ENCODE measurements around the gene SETDB1.

Gene SETDB1

DNA sequence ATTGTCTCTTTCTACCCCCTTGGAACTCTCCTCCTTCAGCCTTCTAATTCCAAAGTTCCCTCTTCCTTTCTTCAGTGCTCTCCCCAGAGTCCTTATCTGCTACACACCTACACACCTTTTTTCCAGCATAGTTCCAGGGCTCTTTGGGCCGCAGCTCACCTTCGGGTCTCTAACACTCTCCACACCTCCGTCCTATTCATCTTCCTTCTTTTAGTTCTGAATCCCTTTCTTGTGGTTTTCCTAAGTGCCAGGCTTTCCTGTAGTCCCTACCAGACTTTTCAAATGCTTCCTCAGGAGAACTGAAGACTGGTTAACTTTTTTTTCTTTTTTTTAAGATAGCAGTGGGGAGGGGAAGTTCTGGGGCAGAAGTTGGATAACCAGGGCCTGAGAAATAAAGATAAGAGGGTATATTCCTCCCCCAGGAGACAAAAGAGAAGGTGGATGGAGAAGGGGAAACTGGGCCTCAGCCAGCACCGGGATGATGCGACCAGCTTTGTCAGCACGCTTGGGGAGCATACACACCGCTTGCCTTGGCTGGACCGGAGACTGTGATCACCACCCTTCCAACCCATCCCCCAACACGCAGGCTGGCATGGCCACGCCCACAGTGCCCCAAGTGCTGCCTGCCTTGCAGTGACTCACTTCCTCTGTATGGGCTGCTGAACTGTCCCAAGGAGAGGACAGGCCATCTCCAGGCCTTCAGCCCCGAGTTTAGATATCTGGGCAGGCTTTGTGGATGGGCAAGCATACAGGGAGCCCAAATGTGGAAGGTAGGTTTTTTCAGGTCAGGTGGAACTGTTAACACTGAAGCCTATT, 50.9 kb downstream of the SETDB1 start:
- no peak overlapping the region for H3K4me3 ChIP-seq (ENCODE audit: control insufficient read depth, low read depth, low read length)
- TF ChIP-seq, protein P1, sequence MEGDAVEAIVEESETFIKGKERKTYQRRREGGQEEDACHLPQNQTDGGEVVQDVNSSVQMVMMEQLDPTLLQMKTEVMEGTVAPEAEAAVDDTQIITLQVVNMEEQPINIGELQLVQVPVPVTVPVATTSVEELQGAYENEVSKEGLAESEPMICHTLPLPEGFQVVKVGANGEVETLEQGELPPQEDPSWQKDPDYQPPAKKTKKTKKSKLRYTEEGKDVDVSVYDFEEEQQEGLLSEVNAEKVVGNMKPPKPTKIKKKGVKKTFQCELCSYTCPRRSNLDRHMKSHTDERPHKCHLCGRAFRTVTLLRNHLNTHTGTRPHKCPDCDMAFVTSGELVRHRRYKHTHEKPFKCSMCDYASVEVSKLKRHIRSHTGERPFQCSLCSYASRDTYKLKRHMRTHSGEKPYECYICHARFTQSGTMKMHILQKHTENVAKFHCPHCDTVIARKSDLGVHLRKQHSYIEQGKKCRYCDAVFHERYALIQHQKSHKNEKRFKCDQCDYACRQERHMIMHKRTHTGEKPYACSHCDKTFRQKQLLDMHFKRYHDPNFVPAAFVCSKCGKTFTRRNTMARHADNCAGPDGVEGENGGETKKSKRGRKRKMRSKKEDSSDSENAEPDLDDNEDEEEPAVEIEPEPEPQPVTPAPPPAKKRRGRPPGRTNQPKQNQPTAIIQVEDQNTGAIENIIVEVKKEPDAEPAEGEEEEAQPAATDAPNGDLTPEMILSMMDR (IDR thresholded peaks at IDR 0.05; ENCODE audit: control insufficient read depth, insufficient read depth, low read depth, low read length, missing control alignments) = no peak
- DNase-seq (ENCODE audit: low read depth) = no peak

DNA sequence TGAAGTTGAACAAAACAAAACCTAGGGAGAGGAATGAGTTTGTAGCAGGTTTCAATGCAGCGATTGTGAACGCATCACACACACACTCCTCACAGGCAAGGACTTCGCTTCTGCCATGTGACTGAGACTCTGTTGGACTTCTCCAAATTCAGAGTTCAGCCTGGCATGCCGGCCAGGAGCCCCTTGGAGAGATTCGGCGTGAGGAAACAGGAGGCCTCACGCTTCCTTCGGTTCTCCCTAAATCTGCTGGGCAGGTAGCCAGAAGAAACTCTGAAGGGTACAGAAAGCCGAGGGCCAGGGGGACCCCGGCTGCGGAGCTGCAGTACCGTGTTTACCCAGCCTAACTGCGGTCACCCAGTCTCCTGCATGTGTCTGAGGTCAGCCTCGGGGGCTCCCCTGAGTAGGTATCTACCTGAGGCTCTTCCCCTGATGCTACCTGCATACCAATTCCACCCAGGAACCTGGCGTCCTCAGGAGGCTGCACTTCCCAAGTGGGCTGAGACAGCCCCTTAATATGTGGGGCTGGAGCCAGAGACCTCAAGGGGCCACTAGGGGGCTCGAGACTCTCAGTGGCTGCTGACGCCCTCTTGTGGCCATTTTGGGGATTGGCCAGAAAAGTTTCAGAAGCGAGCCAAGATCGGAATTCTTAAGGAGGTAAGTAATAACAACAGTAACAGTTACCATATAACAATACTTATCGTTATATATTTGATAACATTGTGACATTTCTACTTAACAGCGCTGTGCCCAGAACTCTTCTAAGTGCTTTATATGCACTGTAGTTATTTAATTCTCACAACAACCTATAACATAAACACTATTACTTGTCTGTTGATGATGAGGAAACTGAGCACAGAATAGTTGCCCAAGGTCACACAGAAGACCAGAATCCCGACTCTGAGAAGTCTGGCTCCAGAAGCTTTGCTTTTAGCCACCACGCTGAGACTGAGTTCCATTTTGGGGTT, 53.2 kb downstream of the SETDB1 start:
- TF ChIP-seq, protein P1 (IDR thresholded peaks at IDR 0.05; ENCODE audit: control insufficient read depth, insufficient read depth, low read depth, low read length, missing control alignments) = peak; percentile 100
- DNase-seq (ENCODE audit: low read depth) = peak; percentile 53
- no peak overlapping the region for H3K4me3 ChIP-seq (ENCODE audit: control insufficient read depth, low read depth, low read length)

DNA sequence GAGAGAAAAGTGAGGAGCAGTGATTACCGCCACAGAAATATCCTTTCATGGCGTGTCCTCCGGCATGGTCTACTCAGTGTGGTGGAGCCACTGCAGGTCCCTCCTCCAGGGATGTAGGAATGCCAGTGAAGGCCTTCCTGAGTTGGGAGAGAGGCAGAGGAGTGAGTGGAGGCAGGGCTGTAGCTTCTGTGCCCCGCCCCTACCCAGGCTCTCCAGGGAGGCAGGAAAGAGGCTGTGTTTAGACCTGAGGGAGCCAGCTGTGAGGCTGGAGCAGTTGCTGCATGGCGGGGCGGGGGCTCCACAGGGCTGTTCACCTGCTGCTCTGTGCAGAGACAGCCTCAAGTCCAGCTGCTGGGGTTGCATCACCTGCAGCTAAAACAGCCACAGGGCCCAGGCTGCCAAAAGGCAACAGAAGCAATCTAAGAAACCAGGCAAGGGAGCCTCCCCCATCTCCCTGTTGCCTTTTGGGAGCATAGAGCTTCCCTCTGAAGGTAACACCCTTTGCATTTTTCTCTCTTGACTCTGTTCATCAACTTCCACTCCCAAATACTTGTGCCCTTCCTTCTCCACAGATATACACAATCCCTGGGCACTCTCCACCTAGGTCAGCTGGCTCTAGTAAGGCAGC, 55.1 kb downstream of the SETDB1 start:
- H3K4me3 ChIP-seq (ENCODE audit: control insufficient read depth, low read depth, low read length) = no peak overlapping the region
- TF ChIP-seq, protein P1 (IDR thresholded peaks at IDR 0.05; ENCODE audit: control insufficient read depth, insufficient read depth, low read depth, low read length, missing control alignments) = no peak
- DNase-seq (ENCODE audit: low read depth) = no peak

DNA sequence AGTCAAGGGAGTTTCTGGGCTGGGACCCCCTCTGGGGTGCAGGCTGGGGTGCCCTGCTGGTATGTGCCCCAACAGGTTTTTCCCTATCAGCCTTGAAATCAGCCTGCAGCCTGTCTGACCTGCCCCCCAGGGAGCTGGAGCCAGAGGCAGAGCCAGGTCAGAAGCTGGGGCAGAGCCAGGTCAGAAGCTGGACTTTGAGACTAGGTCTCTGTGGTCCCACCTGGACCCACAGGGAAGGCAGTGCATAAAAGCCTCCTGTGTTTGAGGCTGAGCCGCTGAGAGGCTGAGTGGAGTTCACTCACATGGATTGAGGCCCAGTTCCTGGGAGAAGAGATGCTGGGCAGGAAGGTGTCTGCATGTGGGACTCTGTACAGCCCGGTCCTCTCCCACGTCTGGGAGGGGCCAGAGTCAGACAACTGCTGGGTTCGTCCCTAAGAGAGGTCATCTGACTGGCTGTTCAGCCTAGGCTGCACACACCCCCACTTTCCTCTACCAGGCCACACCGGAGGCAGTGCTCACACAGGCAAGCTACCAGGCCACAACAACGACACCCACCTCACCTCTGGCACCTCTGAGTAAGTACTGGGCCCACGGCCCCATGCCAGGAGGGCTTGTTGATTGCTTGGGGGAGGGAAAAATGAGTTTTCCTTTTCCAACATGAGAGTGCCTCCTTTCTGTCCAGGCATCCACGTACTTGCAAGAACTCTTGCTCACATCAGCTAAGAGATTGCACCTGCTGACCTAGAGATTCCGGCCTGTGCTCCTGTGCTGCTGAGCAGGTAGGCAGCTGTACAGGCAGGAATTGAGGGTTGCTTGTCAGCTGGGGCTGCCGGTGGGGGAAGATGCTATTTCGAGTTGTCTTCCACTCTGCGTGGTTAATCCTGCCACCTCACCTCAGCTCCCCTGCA, 55.9 kb downstream of the SETDB1 start, which contains the start of gene ANXA9:
Gene ANXA9 (plus strand): TSS at position 488 of the 908 bp plus-strand sequence. CDS start 814 bp downstream, outside the sequence.
- TF ChIP-seq, protein P1 (IDR thresholded peaks at IDR 0.05; ENCODE audit: control insufficient read depth, insufficient read depth, low read depth, low read length, missing control alignments) = no peak
- no peak within 1 kb of the TSS for H3K4me3 ChIP-seq (ENCODE audit: control insufficient read depth, low read depth, low read length)
- DNase-seq (ENCODE audit: low read depth) = no peak

DNA sequence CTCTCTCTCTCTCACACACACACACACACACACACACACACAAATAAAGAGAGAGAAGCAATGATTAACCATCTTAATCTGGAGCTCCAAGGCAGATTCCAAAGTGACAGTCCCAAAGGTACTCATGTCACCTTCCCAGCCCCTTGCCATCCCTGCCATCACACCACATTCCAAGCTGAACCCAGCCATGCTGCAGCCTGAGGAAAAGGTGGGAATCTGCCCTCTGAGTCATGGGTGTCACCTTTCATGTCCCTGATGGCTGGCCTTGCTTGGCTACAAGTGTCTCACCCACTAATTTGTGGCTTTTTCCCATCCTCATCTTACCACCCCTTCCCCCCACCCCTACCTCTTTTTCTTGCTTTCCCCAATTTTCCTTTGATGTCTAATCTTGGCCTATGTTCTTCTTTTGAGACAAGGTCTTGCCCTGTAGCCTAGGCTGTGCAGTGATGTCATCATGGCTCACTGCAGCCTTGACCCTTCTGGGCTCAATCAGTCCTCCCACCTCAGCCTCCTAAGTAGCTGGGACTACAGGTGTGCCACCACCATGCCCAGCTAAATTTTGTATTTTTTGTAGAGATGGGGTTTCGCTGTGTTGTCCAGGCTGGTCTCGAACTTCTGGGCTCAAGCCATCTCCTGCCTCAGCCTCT, 59.1 kb downstream of the SETDB1 start:
- no peak overlapping the region for H3K4me3 ChIP-seq (ENCODE audit: control insufficient read depth, low read depth, low read length)
- TF ChIP-seq, protein P1 (IDR thresholded peaks at IDR 0.05; ENCODE audit: control insufficient read depth, insufficient read depth, low read depth, low read length, missing control alignments) = no peak
- DNase-seq (ENCODE audit: low read depth) = no peak

Measured in AG09309 (cell line).